HG03565 (cell line): ENCODE data around the gene BARD1.
"Not testable (repeated sequence)": the region's sequence is repeated elsewhere in the genome, so short reads cannot be mapped to it uniquely, and the experiment has no call there.

Experiments
- ATAC-seq: cut with Tn5 transposase; IDR thresholded peaks from one replicate; pipeline ENCODE4 v1.9.1; 2021; ENCODE audit warnings: mild to moderate bottlenecking, moderate library complexity; ENCODE audit not compliant: unreplicated experiment

The BARD1 gene

DNA sequence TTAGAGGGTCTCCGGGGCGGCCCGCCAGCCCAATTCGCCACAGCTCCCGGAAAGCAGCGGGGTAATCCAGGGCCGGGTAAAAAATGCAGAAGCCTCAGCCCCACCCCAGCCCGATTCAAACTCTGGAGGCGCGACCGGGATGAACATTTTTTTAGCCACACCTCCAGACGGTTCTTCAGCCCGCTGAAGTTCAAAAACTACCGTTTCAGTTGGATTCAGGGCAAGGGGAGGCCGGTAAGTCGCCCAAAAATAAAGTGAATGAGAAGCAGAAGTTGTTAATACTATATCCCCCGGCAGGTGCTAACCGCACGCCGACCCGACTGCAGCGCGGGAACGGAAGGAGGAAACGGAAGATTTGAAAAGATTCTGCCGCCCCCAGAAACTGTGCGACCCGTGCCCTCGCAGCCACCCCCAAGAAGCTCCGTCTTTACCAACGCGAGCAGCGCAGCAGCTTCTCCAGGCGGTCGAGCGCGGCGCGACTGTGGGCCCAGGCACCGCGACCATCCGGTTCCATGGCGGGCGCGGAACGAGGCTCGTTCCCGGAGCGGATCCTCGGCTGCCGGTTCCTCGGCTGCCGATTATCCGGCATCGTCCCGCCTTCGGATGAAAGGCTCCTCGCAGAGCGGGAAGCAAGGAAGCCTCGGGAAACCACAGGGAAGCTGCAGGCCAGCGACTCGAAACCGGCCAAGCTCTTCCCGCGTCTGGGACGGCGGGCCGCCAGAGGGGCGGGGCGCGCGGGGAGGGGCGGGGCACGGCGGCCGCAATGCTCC is at the start of gene BARD1:
BARD1 (minus strand) TSS at position 703 of the 770 bp plus-strand sequence; CDS start at position 589, 114 bp downstream.
- peak; percentile 14 for ATAC-seq

DNA sequence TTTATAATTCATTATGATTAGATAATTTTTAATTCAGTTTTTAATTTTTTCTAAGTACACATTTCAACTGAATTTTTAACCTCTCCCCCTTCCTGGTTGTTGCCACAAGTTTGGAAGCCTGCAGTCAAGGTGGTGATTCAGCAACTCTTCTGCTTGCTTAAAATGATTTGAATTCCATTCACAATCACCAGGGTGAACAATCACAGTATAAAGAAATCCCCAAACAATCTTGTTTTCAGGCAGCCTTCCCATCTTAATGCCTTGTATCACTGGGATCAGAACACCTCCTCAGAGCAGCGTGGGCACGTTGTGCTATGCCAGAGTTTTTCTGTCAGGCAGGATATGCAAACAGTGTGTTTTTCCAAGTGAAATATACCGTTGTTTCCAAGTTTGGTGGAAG is 46.7 kb upstream of the BARD1 start:
- ATAC-seq, result no peak

DNA sequence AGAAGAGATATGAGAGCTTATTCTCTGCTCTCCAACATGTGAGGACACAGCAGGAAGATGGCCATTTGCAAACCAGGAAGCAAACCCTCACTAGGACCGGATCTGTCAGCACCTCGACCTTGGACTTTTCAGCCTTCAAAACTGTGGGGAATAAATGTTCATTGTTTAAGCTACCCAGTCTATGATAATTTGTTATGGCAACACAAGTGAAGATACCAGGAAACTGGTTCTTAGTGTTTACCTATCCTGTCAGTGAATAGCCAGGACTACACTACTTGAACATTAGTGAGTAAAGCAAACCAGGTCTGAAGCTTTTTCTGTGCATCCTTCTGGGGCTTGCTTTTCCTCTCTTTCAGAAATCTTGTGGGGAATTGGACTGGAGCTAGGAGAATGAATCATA is 44.4 kb upstream of the BARD1 start:
- ATAC-seq, result no peak

DNA sequence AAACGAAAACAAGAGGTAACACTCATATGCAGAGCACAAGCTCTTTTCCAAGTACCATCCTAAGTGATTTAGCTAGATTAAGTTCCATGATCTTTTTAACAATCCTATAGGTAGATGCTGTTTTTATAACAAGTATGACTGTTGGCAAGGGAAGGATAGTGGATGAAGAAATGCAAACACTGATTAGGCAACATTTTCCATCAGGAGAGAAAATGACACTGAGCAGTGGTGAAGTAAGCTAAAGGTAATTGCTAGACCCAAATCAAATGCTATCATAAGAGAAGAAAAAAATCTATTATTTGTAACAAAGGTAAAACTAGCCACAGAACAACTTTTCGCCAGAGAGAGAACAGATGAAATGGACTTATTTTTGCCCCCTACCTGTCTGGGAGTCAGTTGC is 34.3 kb upstream of the BARD1 start:
- ATAC-seq, result no peak

DNA sequence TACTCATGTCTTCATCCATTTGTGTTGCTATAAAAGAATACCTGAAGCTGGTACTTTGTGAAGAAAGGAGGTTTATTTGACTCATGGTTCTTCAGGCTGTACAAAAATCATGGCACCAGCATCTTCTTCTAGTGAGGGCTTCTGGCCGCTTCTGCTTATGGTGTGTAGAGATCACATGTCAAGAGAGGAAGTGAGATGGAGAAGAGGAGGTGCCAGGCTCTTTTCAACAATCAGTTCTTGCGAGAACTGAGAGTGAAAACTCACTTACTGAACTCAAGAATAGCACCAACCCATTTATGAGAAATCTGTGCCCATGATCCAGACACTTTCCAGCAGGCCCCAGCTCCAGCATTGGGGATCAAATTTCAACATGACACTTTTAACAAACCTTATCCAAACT is 30.0 kb upstream of the BARD1 start:
- ATAC-seq, result peak; percentile 81

DNA sequence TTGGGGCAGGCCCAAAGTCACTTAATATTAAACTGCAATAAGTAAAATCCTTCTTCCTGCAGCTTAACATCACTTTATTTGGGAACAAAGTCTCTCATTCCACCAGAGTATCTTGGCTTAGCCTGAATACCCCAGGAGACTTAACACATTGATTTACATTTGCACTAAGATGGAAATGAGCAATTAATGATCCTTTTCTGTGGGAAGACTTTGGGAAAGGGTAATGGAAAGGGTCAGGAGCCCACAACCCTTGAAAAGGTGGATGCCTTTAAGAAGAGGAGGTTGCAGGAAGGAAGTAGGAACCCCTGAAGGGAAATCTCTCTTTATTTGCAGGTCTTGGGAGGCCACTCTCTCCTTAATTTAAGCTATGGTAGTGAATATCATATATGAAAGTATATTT is 28.0 kb upstream of the BARD1 start:
- no peak for ATAC-seq

DNA sequence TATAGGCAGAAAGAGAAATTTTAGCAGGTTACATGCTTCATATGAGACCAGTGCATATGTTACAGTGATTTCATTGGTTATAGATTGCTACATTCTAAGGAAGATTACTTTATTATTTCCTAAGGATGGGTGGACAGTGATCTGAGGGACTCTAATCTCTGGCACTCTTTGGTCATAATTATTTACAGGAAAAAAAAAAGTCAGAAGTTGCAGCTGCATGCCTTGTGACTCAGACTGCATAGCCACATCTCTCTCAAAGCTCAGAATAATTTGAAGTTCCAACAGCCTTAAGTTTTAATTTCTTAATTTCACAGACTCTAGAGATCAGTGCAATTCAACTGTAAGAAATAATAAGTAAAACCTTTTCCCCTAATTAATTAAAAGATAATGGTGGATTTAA is 27.1 kb upstream of the BARD1 start:
- ATAC-seq, result no peak

DNA sequence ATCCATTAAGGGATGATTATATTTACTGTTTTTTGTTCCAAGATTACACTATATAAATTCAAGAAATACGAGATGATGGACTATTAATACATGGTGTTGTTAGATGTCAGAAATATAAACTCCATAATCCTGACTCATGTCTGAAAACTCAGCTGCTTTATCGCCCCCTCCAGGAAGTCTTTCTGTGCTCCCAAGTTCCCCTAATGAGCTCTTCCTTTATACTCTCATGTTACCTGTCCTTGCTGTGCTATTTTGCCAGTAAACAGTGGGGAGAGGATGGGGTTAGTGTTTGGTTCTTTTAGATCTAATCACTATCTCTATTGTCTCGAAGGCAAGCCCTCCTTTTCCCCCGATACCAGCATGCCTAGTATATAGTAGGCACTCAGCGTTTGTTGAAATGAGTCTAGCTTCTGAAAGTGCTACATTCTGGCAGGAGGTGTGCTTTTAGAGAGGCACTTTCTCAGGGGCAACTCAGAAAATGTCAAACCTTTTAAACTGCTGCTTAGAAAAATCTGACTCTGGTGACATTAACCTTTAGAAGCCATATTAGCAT is 21.4 kb upstream of the BARD1 start:
- no peak for ATAC-seq

DNA sequence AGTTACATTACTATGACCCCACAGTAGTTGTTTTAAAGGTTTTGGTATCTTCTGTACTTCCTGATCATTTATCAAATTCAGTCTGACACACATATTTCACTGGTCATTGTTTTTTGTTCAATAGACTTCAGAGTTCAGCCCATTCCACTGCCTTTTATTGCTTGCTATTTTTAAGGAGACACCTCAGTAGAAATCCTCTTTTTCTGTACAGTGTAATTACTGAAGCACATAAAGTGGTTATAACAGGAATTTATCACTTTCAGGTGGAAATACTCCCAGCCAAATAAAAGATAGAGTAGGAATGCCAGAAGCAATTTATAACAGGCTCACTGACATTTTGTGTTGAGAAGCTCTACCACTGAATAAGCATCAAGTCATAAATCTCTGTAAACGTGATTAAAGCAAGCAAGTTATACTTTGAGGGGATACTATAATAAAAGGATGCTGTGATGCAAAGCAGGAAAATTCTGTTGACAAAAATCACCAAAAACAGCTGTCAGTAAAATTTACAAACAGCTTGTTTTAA is 6.6 kb upstream of the BARD1 start:
- no peak for ATAC-seq

DNA sequence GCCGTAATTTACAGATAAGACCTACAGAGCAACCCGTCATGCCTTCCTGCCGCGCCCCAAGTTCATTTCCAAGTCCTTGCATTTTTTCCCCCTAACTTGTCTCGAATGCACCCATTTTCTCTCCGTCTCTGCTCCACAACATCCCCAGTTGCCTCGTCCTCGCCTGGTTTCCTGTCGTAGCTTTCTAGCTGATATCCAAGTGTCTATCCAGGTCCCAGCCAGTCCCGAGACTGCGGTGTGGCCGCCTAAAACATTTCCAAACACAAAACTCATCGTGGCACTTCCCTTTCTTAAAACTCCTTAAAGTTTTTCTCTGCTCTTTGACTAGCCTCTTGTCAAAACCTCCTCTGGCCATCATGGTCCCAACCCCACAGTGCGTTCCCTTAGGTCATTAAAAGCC is 1.2 kb upstream of the BARD1 start:
- no peak for ATAC-seq

DNA sequence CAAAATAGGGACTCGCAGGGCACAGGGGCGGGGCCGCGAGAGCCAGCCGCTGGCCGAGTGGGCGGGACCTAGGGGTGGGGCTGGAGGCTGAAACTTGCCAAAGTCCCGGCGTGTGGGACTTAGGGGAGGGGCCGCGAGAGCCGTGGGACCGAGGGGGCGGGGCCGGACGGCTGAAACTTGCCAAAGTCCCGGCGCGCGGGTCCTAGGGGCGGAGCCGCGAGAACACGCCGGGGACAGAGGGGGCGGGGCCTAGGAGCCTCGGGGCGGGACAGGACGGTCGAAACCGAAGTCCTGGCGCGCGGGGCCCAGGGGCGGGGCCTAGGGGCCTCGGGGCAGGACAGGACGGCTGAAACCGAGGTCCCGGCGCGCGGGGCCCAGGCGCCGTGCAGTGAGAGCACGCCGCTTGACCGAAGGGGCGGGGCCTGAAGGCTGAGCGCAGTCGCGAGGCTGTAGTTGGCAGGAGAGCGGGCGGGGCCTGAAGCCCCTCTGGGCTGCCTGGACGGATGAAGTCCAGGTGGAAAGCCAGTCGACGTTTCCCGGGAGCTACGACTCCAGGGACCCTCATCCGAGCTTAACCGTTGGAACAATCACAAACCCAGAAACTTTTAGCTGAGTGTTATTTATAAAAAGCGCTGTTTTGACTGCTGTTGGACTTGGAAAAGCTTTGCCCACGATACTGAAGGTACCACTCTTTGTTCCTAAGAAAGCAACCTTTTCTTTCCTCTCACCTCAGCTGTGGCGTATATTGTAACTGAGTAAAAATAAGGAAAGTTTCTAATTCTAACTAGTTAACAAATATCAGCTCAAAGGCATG is 475 bp upstream of the BARD1 start:
- peak; percentile 92 for ATAC-seq

DNA sequence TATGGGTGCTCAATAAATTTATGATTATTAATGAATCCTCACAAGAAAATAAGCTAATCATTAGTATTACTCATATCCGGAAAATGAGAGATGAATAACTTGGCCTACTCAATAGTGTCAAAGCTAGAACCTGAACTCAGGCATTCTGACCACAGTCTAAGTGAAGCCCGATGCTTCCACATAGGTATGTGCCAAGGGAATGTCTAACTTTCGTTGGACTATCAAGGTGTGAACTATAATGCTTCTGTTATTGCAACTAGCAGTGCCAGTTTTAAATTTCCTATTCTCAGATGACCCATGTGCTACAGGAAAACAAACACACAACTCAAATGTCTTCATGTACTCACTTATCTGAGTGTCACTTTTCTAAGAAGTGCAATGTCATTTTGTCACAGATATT is 1.8 kb downstream of the BARD1 start:
- ATAC-seq, result no peak

DNA sequence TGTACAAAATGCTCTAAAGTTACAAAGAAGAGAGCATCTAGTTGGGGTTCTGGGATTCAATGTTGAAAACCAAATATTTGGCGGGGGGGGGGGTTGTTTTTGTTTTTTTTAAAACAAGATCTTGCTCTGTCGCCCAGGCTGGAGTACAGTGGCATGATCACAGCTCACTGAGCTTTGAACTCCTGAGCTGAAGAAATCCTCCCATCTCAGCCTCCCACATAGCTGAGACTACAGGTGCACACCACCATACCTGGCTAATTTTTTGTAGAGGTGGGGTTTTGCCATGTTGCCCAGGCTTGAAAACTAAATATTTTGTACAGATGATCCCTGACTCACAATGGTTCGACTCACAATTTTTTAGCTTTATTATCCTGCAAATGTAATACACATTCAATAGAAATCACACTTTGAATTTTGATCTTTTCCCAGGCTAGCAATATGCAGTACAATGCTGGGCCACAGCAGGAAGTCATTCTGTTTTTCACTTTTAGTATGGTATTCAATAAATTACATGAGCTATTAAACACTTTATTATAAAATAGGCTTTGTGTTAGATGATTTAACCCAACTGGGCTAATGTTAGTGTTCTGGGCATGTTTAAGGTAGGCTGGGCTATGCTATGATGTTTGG is 7.6 kb downstream of the BARD1 start:
- no peak for ATAC-seq

DNA sequence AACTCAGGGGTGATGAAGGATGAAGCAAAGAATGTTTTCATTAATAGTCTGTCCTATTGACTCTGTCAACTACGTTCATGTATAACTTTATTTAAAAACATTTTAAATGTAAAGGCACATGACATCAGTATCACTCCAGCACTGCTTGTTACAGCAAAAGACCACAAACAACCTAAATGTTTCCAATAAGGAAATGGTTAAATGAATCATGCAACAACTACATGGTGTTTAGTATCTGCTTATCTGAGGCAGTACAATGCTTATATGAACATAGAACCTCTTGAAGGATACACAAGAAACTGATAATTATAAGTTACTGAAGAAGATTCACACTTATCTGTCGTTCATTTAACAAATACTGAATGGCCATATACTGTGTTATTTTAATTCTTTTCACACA is 8.4 kb downstream of the BARD1 start:
- ATAC-seq, result no peak

DNA sequence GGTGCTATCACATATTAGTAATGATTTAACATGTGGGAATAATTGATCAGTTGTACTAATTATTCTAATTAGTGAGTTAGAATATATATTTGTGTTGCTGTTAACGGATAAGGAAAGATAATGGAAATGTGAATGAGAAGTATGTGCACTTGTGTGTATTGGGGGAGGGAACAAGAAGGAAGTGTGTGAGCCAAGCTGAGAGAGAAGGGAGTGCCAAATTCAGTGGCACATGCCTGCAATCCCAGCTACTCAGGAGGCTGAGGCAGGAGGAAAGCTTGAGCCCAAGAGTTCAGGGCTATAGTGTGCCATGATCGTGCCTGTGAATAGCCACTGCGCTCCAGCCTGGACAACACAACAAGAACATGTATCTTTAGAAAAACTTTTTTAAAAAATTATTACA is 9.3 kb downstream of the BARD1 start:
- no peak for ATAC-seq

DNA sequence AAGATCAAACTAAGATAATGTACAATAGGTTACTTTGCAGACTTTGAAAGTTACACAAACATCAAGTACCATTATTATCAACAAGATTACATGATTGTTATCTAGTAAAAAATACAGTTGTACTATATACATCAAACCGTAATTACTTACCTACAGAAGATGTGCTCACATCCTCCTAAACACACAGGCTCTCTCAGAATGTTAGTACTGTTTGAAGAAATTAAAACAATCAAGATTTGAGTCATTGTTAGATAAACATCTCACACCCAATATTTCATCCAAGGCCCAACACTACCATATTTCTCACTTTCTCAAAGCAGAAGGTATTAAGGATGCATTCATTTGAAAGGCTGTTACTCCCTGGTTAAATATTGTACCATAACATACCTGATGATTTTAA is 12.6 kb downstream of the BARD1 start:
- no peak for ATAC-seq

DNA sequence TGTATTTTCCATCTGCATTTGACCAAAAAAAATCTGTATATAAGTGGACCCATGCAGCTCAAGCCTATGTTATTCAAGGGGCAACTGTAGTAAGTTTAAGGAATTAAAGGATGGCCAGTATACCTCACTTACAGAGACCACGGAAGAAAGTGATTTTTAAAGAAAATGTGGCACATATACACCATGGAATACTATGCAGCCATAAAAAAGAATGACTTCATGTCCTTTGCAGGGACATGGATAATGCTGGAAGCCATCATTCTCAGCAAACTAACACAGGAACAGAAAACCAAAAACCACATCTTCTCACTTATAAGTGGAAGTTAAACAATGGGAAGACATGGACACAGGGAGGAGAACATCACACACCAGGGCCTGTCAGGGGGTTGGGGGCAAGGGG is 26.3 kb downstream of the BARD1 start:
- ATAC-seq, result not testable (repeated sequence)

DNA sequence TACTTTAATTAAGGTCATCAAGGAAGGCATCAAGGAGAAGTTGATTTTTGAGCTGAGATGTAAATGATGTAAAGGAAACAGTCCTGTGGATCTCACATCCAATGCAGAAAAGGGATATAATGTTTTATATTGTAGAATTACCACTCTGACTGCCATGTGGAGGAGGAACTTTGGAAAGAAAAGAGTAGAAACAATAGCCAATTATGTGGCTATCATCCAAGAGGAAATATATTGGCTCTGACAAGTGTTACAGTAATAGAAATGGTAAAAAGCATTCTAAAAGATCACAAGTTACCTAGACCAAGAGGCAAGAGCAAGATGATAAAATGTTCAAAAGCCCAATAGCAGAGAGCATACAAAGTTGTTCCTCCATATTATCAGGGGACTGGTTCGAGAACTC is 26.8 kb downstream of the BARD1 start:
- no peak for ATAC-seq

DNA sequence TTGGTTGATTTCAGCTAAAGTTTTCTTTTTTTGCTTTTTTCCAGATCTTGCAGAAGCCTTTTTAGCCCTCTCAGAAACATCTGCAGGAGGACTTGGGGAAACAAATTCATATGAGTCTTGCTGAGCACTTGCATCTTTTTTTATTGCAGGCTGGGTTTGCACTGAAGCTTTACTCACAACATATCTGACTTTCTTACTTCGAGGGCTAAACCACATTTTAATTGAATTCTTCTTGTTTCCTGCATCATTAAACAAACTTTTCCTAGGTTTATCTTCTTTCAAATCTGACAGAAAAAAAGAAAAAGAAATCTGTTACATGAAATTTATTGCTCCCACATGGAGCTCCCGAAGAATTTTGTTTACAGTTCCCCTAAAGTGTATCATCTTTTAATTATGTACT is 28.3 kb downstream of the BARD1 start:
- ATAC-seq, result no peak

DNA sequence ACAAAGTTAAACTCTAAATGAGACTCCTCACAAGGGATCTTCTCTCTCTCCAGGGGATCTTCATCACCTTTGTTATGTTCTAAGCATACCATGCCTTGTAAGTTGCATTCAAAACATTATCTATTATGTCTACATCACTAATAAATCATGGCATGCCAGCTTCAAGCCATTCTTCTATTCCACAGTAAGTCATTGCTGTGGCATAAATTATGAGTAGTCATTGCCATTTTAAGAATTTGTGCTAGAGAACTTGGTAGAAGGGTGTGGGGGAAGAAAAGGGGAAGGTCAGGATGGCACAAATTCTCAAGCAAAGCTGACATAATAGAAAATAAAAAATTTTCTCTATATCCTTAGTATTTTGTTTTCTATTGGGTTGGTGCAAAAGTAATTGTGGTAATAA is 33.5 kb downstream of the BARD1 start:
- no peak for ATAC-seq

DNA sequence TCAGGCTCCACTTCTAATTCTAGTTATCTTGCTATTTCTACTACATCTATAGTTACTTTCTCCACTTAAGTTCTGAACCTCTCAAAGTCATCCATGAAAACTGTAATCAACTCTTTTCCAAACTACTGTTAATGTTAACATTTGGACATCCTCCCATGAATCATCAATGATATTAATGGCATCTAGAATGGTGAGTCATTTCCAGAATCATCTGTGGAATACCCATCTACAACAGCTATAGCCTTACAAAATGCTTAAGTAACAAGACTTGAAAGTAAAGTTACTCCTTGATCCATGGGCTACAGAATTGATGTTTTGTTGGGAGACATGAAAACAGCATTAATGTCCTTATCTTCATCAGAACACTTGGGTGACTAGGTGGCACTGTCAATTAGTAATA is 35.4 kb downstream of the BARD1 start:
- ATAC-seq, result no peak
